Measurements from ENCODE around the gene RUNDC3A. TPM values are rescaled to one million over a fixed set of nuclear protein-coding genes. Genes with fewer than 3 reads are reported as not detected.
A peak's percentile ranks its signal among the peaks of the same experiment; 100 is the strongest.

Gene RUNDC3A
- total and polyA plus RNA-seq, 2 of the 8 experiments (the other 6 are each of a cell fraction or from before 2014, with no cell fraction given): 6.4 to 13.8 TPM

GRCh38 chr17:44324571-44325275 lies 16.3 kb downstream of the RUNDC3A start, which contains the start of gene SLC25A39 (continued):
- no peak; the same call in 1 of the 2 replicates for TF ChIP-seq TEAD4 (IDR thresholded peaks at IDR 0.05; ENCODE audit: low read depth, low read length)
- TF ChIP-seq RNF2 (IDR thresholded peaks at IDR 0.05; ENCODE audit: borderline replicate concordance, low read depth, low read length, missing control alignments, poor library complexity, severe bottlenecking): peak; percentile 4
- TF ChIP-seq SP1 (IDR thresholded peaks at IDR 0.05; ENCODE audit: low read depth, low read length): peak; percentile 83
- no peak for TF ChIP-seq BRCA1 (IDR thresholded peaks at IDR 0.05; ENCODE audit: low read depth, low read length)
- no peak for TF ChIP-seq CTBP2 (IDR thresholded peaks at IDR 0.05; ENCODE audit: borderline replicate concordance, insufficient read depth, insufficient read length, low read length)
- no peak for TF ChIP-seq EZH2 (IDR thresholded peaks at IDR 0.05; ENCODE audit: low read depth, low read length, severe bottlenecking)
- no peak for TF ChIP-seq BCL11A (IDR thresholded peaks at IDR 0.05; ENCODE audit: low read depth in 2 of 2, low read length in 2 of 2)
- no peak for TF ChIP-seq SAP30 (IDR thresholded peaks at IDR 0.05; ENCODE audit: insufficient read depth, insufficient replicate concordance, low read length)
- peak; percentile 16; the same call in 1 of the 2 replicates for TF ChIP-seq CREB1 (IDR thresholded peaks at IDR 0.05)
- TF ChIP-seq SUZ12 (IDR thresholded peaks at IDR 0.05; ENCODE audit: low read length): no peak
- TF ChIP-seq POLR2A (IDR thresholded peaks at IDR 0.05; ENCODE audit: control extremely low read depth in 1 of 2, low read depth in 2 of 2, low read length in 2 of 2): peak in 1 of 2 experiments; percentile 56; a peak in 1 of 3 replicates
- no peak for TF ChIP-seq ATF3 (IDR thresholded peaks at IDR 0.05; ENCODE audit: insufficient read depth, low read depth, low read length)
- no peak for TF ChIP-seq RBBP5 (IDR thresholded peaks at IDR 0.05; ENCODE audit: borderline replicate concordance, low read depth, low read length)
- no peak for TF ChIP-seq CHD1 (IDR thresholded peaks at IDR 0.05; ENCODE audit: low read depth, low read length)
- no peak for TF ChIP-seq ZNF274 (IDR thresholded peaks at IDR 0.05; ENCODE audit: borderline replicate concordance, extremely low read depth, low read length)
- TF ChIP-seq ATF2 (IDR thresholded peaks at IDR 0.05; ENCODE audit: low read length): no peak
- no peak for TF ChIP-seq EP300 (IDR thresholded peaks at IDR 0.05; ENCODE audit: borderline replicate concordance in 1 of 2, low read depth in 2 of 2, low read length in 2 of 2)
- TF ChIP-seq, protein P1, sequence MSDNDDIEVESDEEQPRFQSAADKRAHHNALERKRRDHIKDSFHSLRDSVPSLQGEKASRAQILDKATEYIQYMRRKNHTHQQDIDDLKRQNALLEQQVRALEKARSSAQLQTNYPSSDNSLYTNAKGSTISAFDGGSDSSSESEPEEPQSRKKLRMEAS (IDR thresholded peaks at IDR 0.05): peak; percentile 48
- TF ChIP-seq RAD21 (IDR thresholded peaks at IDR 0.05 in 1 of 2, conservative IDR thresholded peaks at IDR 0.05 in 1 of 2; ENCODE audit: low read depth in 2 of 2, low read length in 2 of 2): no peak; a peak in 1 of 4 replicates
- TF ChIP-seq RFX5 (IDR thresholded peaks at IDR 0.05; ENCODE audit: borderline replicate concordance, low read depth, low read length): no peak
- TF ChIP-seq SRF (IDR thresholded peaks at IDR 0.05; ENCODE audit: low read depth, low read length): no peak
